Muscle of leg (tissue), 11 donors: ENCODE results near the gene CFAP92. TPM values are rescaled to one million over a fixed set of nuclear protein-coding genes. Genes with fewer than 3 reads are reported as not detected.

Source experiments
- DNase-seq: peaks from one replicate; pipeline ENCODE4 v3.0.0; 2013
- H3K27ac ChIP-seq: one replicate; pipeline ENCODE4 v1.5.1; 2013; ENCODE audit warnings: mild to moderate bottlenecking, low read length, control low read depth
- H3K27me3 ChIP-seq: one replicate; pipeline ENCODE4 v1.6.1; 2013; ENCODE audit warnings: low read length; ENCODE audit not compliant: control insufficient read depth, insufficient read depth
- H3K36me3 ChIP-seq: one replicate; pipeline ENCODE4 v1.6.1; 2013; ENCODE audit warnings: low read length; ENCODE audit not compliant: control insufficient read depth, insufficient read depth
- H3K4me1 ChIP-seq: one replicate; pipeline ENCODE4 v1.6.1; 2013; ENCODE audit warnings: low read length; ENCODE audit not compliant: control insufficient read depth, insufficient read depth
- H3K4me3 ChIP-seq: one replicate; pipeline ENCODE4 v1.5.1; 2013; ENCODE audit warnings: low read length, control low read depth
- H3K9me3 ChIP-seq: replicated peaks from 2 replicates; pipeline ENCODE4 v1.6.1; 2013; ENCODE audit warnings: low read depth, low read length; ENCODE audit not compliant: control insufficient read depth
- WGBS: methylation state at CpG from one replicate; pipeline ENCODE4 v1.1.5; 2013; ENCODE audit warnings: missing lambda C conversion rate; ENCODE audit not compliant: insufficient coverage; 5-methylcytosine and 5-hydroxymethylcytosine counted together
- polyA plus RNA-seq, 8 donors: library from polyadenylated mRNA; unstranded; fragments of 120-200 nt; gene quantifications; one replicate each; pipeline versions ENCODE4 v1.2.1 to v1.2.3, GENCODE V29; 2013; ENCODE audit warnings: inconsistent platforms in 1 of 8, low replicate concordance in 1 of 8; ENCODE audit not compliant: insufficient read length in 8 of 8, insufficient read depth in 1 of 8
- total RNA-seq: library from RNA; stranded (reverse); fragments of 120-200 nt; gene quantifications from one replicate; pipeline ENCODE4 v1.2.4, GENCODE V29; 2013

The CFAP92 gene
- total and polyA plus RNA-seq, 9 donors, result 0.27 to 1.1 (median 0.57) TPM

GRCh38 chr3:128967748-128968355 is 26.0 kb downstream of the CFAP92 start:
- H3K27ac ChIP-seq, result no peak overlapping the region
- peaks cover 14% of the 10 kb centered on the region for H3K4me1 ChIP-seq
- H3K4me3 ChIP-seq, result no peak overlapping the region
- H3K36me3 ChIP-seq, result no peaks in the 10 kb centered on the region
- no peak for DNase-seq
- no peaks in the 10 kb centered on the region for H3K9me3 ChIP-seq
- no peaks in the 10 kb centered on the region for H3K27me3 ChIP-seq
- 73% methylated on average over 3 of the region's 6 CpGs for WGBS

DNA sequence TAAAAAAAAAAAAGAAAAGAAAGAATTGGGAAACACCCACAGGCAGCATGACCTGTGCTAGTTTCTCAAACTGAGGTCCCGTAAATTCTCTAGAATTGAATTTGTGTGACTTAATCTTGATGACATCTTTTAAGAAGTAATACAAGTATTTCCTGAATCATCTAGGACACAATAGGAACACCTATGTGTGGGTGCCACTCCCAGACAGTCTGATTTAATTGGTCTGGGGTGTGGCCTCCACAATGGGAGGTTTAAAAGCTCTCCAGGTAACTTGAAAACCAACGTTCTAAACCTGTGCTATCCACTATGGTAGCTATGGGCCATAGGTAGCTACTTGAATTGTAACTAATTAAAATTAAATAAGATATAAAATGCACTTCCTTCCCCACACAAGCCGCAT is 28.1 kb downstream of the CFAP92 start:
- H3K36me3 ChIP-seq, result no peaks in the 10 kb centered on the region
- DNase-seq, result no peak
- WGBS, result no CpG with 5 or more reads among the region's 3 CpGs
- no peaks in the 10 kb centered on the region for H3K27me3 ChIP-seq
- H3K27ac ChIP-seq, result no peak overlapping the region
- H3K9me3 ChIP-seq, result no peaks in the 10 kb centered on the region
- H3K4me1 ChIP-seq, result peaks cover 3% of the 10 kb centered on the region
- H3K4me3 ChIP-seq, result no peak overlapping the region

DNA sequence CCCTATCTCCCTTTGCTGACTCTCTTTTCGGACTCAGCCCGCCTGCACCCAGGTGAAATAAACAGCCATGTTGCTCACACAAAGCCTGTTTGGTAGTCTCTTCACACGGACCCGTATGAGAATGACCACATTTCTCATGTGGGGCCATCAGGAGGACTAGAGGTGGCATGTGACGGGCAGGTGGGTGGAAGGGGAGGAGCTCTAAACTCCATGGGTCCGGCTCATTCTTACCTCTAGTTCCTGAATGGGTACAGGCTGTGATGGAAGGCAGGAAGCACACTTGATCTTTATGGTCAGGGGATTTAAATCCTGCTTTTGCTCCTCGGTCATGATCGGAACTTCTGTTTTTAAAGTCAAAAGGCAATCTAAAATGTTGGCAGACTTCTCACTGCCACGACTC is 28.6 kb downstream of the CFAP92 start:
- H3K36me3 ChIP-seq, result no peaks in the 10 kb centered on the region
- H3K27ac ChIP-seq, result no peak overlapping the region
- no peaks in the 10 kb centered on the region for H3K9me3 ChIP-seq
- 68% methylated on average over 6 of the region's 9 CpGs for WGBS
- H3K4me3 ChIP-seq, result no peak overlapping the region
- no peaks in the 10 kb centered on the region for H3K4me1 ChIP-seq
- no peak for DNase-seq
- no peaks in the 10 kb centered on the region for H3K27me3 ChIP-seq

GRCh38 chr3:128956440-128956839 is 37.4 kb downstream of the CFAP92 start:
- Histone ChIP-seq H3K4me1 (no peaks in the 10 kb centered on the region), H3K27ac (no peak overlapping the region), H3K9me3 (peaks cover 2% of the 10 kb centered on the region), H3K4me3 (no peak overlapping the region), H3K27me3 (no peaks in the 10 kb centered on the region), H3K36me3 (no peaks in the 10 kb centered on the region)
- DNase-seq, result no peak
- 100% methylated on average over 1 of the region's 2 CpGs for WGBS

- H3K27me3 ChIP-seq, result no peaks in the 10 kb centered on the region
- no peaks in the 10 kb centered on the region for H3K9me3 ChIP-seq
- H3K4me1 ChIP-seq, result no peaks in the 10 kb centered on the region
- H3K36me3 ChIP-seq, result no peaks in the 10 kb centered on the region
- H3K4me3 ChIP-seq, result no peak overlapping the region
- no peak overlapping the region for H3K27ac ChIP-seq
- WGBS, result 55% methylated on average over 13 of the region's 15 CpGs
- peak; percentile 20 for DNase-seq
Observed at GRCh38 chr3:128950223-128950938, 43.5 kb downstream of the CFAP92 start.

DNA sequence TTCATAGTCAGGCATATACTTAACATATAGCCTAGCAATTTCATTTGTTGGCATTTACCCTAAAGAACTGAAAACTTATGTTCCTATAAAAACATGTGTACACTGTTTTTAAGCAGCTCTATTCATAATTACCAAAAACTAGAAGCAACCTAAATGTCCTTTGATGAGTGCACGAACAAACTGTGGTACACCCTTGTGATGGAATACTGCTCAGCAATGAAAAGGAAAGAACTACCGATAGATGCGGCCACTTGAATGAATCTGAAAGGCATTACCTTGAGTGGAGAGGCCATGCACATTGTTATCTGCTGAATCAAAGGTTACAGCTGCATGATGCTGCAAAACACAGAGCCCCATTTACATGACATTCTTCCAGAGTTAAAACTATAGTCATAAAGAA is 44.7 kb downstream of the CFAP92 start:
- Histone ChIP-seq H3K4me3 (no peak overlapping the region), H3K36me3 (no peaks in the 10 kb centered on the region), H3K4me1 (no peaks in the 10 kb centered on the region), H3K9me3 (no peaks in the 10 kb centered on the region), H3K27ac (no peak overlapping the region), H3K27me3 (no peaks in the 10 kb centered on the region)
- no peak for DNase-seq
- WGBS, result 95% methylated on average over 3 of the region's 3 CpGs

GRCh38 chr3:128946411-128946810 is 47.5 kb downstream of the CFAP92 start:
- H3K27me3 ChIP-seq, result peaks cover 3% of the 10 kb centered on the region
- no peak overlapping the region for H3K4me3 ChIP-seq
- H3K9me3 ChIP-seq, result no peaks in the 10 kb centered on the region
- no peak overlapping the region for H3K27ac ChIP-seq
- no peaks in the 10 kb centered on the region for H3K36me3 ChIP-seq
- no peak for DNase-seq
- WGBS, result no CpG with 5 or more reads among the region's 7 CpGs
- no peaks in the 10 kb centered on the region for H3K4me1 ChIP-seq

DNA sequence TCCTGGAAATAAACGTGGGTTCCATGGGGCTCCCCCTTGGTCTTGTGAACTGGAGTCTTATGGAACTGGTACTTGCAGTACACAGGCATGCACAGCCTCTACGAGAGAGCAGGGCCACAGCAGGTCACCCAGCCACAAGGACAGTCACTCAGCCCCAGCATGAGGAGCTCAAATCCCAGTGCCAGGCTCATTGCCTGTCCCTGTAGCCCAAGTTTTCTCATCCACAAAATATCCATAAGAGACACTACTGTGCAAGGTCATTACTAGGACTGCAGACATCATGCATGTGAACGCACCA is 48.0 kb downstream of the CFAP92 start:
- no peak overlapping the region for H3K27ac ChIP-seq
- WGBS, result 74% methylated on average over 2 of the region's 3 CpGs

GRCh38 chr3:128945041-128945877 is 48.6 kb downstream of the CFAP92 start:
- no peaks in the 10 kb centered on the region for H3K9me3 ChIP-seq
- H3K36me3 ChIP-seq, result no peaks in the 10 kb centered on the region
- peaks cover 3% of the 10 kb centered on the region for H3K27me3 ChIP-seq
- no peak overlapping the region for H3K27ac ChIP-seq
- no peak overlapping the region for H3K4me3 ChIP-seq
- DNase-seq, result no peak
- H3K4me1 ChIP-seq, result no peaks in the 10 kb centered on the region
- 88% methylated on average over 20 of the region's 21 CpGs for WGBS

More for the DNA sequence above, 48.0 kb downstream of the CFAP92 start:
- Histone ChIP-seq H3K36me3 (no peaks in the 10 kb centered on the region), H3K27me3 (peaks cover 3% of the 10 kb centered on the region), H3K4me3 (no peak overlapping the region), H3K9me3 (no peaks in the 10 kb centered on the region), H3K4me1 (no peaks in the 10 kb centered on the region)
- no peak for DNase-seq

GRCh38 chr3:128942161-128942952 is 51.5 kb downstream of the CFAP92 start:
- Histone ChIP-seq H3K4me3 (no peak overlapping the region), H3K9me3 (no peaks in the 10 kb centered on the region)
- WGBS, result 78% methylated on average over 10 of the region's 15 CpGs

More at GRCh38 chr3:128942161-128942952, 51.5 kb downstream of the CFAP92 start:
- H3K36me3 ChIP-seq, result no peaks in the 10 kb centered on the region
- H3K4me1 ChIP-seq, result no peaks in the 10 kb centered on the region
- no peak for DNase-seq
- no peak overlapping the region for H3K27ac ChIP-seq
- peaks cover 3% of the 10 kb centered on the region for H3K27me3 ChIP-seq
